ENCODE results near the gene FBP2.

- TF ChIP-seq CTCF (IDR thresholded peaks at IDR 0.05; ENCODE audit: insufficient read depth, low read length) (no peak), POLR2AphosphoS5 (IDR thresholded peaks at IDR 0.05; ENCODE audit: low read depth) (no peak), REST (IDR thresholded peaks at IDR 0.05; ENCODE audit: insufficient replicate concordance, low read depth) (no peak), SPI1 (IDR thresholded peaks at IDR 0.05; ENCODE audit: borderline replicate concordance, low read depth) (no peak), GABPA (IDR thresholded peaks at IDR 0.05; ENCODE audit: low read depth) (no peak)
These were observed 7.3 kb downstream of the FBP2 start for GRCh38 chr9:94586316-94586715.
